K562 (cell line): ENCODE results near the gene TPPP. TPM values are rescaled to one million over a fixed set of nuclear protein-coding genes. Genes with fewer than 3 reads are reported as not detected.

Experiments used
- ZBTB11 ChIP-seq, 3 experiments: fragments of 200-800 bp in 1 of 3; fragments of 250-450 bp in 1 of 3; fragments of 450-650 bp in 1 of 3; sonication (Bioruptor Pico) in 1 of 3; sonication (Bioruptor generic) in 1 of 3; formaldehyde crosslinking in 1 of 3; IDR thresholded peaks; 2 replicates each; pipeline versions ENCODE4 v1.6.1 to v1.8.0; 2016 to 2022; ENCODE audit warnings: mild to moderate bottlenecking in 2 of 3, missing genetic modification characterization in 2 of 3, missing compliant biosample characterization in 1 of 3, moderate library complexity in 1 of 3
- polyA plus RNA-seq, 8 experiments: library from polyadenylated mRNA; depleted of rRNA in 4 of 8; stranded (reverse) in 5 of 8; unstranded in 3 of 8; fragments of >200 nt; fragmentation: Nextera tagmentation in 2 of 8; fragmentation: Illumina TruSeq in 1 of 8; extraction: Ambion mirVana in 2 of 8; extraction: Trizol in 1 of 8; gene quantifications; 2 replicates each; pipeline versions ENCODE4 v1.2.1 to v1.2.3, GENCODE V29; 2011 to 2014; ENCODE audit warnings: inconsistent platforms in 1 of 8, missing spikeins in 1 of 8
- total RNA-seq, 7 experiments: library from RNA; depleted of rRNA in 6 of 7; stranded (reverse); fragments of >200 nt in 6 of 7; fragmentation: Illumina TruSeq in 2 of 7; extraction: Trizol in 2 of 7; gene quantifications; 2 replicates each; pipeline versions ENCODE4 v1.2.1 to v1.2.3, GENCODE V29; 2011 to 2021; ENCODE audit warnings: low replicate concordance in 1 of 7
- TF ChIP-seq, protein P1 (sequence below): sonication (generic); formaldehyde crosslinking; IDR thresholded peaks from 2 replicates; pipeline ENCODE4 v1.8.0; 2022; ENCODE audit warnings: mild to moderate bottlenecking, missing genetic modification reagents

Gene TPPP
- total and polyA plus RNA-seq, 9 of the 15 experiments (the other 6 are each of a cell fraction or from before 2014, with no cell fraction given) = 0.01 to 0.07 (median 0.03) TPM; not detected in 6

GRCh38 chr5:685262-686171, 7.6 kb downstream of the TPPP start (continued):
- TF ChIP-seq ZBTB11 (CRISPR knock-in tag; IDR thresholded peaks at IDR 0.05) = no peak
- TF ChIP-seq, protein P1, sequence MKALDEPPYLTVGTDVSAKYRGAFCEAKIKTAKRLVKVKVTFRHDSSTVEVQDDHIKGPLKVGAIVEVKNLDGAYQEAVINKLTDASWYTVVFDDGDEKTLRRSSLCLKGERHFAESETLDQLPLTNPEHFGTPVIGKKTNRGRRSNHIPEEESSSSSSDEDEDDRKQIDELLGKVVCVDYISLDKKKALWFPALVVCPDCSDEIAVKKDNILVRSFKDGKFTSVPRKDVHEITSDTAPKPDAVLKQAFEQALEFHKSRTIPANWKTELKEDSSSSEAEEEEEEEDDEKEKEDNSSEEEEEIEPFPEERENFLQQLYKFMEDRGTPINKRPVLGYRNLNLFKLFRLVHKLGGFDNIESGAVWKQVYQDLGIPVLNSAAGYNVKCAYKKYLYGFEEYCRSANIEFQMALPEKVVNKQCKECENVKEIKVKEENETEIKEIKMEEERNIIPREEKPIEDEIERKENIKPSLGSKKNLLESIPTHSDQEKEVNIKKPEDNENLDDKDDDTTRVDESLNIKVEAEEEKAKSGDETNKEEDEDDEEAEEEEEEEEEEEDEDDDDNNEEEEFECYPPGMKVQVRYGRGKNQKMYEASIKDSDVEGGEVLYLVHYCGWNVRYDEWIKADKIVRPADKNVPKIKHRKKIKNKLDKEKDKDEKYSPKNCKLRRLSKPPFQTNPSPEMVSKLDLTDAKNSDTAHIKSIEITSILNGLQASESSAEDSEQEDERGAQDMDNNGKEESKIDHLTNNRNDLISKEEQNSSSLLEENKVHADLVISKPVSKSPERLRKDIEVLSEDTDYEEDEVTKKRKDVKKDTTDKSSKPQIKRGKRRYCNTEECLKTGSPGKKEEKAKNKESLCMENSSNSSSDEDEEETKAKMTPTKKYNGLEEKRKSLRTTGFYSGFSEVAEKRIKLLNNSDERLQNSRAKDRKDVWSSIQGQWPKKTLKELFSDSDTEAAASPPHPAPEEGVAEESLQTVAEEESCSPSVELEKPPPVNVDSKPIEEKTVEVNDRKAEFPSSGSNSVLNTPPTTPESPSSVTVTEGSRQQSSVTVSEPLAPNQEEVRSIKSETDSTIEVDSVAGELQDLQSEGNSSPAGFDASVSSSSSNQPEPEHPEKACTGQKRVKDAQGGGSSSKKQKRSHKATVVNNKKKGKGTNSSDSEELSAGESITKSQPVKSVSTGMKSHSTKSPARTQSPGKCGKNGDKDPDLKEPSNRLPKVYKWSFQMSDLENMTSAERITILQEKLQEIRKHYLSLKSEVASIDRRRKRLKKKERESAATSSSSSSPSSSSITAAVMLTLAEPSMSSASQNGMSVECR (CRISPR knock-in tag) = no peak
